ENCODE measurements around the gene FKBP9. TPM values are rescaled to one million over a fixed set of nuclear protein-coding genes. Genes with fewer than 3 reads are reported as not detected.
A peak's percentile ranks its signal among the peaks of the same experiment; 100 is the strongest.

Gene FKBP9
- total and polyA plus RNA-seq, 2 of the 8 experiments (the other 6 are each of a cell fraction or from before 2014, with no cell fraction given), result 7.2 to 10.1 TPM

DNA sequence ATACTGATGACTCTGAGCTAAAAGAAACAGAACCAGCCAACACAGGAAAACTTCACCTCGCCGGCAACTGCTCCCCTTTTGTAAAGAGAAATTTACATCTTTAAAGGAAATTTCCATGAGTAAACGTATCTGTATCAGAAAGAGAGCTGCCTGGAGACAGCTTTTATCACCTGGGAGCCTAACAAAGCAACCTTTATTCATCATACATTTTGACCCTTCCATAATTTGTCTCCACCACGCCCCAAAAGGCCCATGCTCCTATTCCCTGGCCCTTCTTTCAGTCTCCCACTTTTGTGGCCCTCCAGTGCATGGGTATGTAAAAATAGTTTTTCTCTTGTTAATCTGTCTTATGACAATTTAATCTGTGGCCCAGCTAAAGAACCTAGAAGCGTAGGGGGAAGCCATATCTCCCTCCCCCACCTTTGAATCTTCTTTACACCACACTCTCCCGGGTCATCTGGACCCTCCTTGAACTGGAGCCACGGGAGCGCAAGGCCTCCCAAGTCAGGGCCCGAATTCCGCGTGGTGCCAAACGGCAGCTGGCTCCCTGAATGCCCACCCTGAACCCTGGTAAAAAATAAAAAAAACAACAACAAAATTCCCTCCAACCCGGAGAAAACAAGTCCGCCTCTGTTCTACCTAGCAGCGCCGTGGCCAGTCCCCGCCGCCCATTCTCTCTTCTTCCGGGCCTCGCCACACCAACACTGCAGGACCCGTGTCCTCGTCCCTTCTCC is 15.4 kb upstream of the FKBP9 start:
- peak overlapping the region; percentile 45 to 84 for H3K4me2 ChIP-seq (ENCODE audit: insufficient read depth in 1 of 2, low read depth in 2 of 2, low read length in 2 of 2)
- no peak overlapping the region for H2BK120ac ChIP-seq (replicated peaks; ENCODE audit: low read depth, low read length)
- H3K23ac ChIP-seq (ENCODE audit: insufficient read length), result no peak overlapping the region
- H3K4ac ChIP-seq (replicated peaks; ENCODE audit: insufficient read length, low read depth, low read length), result no peak overlapping the region
- H3K36me3 ChIP-seq (ENCODE audit: control insufficient read depth in 2 of 4, insufficient read depth in 4 of 4, low read length in 3 of 4), result no peaks in the 10 kb centered on the region
- no peaks in the 10 kb centered on the region for H3K79me2 ChIP-seq (ENCODE audit: control insufficient read depth in 1 of 2, insufficient read depth in 2 of 2, low read length in 2 of 2)
- no peak overlapping the region for H2AK5ac ChIP-seq (ENCODE audit: low read depth, low read length)
- no peak overlapping the region for H2BK12ac ChIP-seq (ENCODE audit: low read depth, low read length)
- ChIA-PET CTCF (ENCODE audit: partially characterized antibody) (interaction anchor here (1.1 to 2.5 kb wide), 6 partner anchors 8 to 180 kb away, joined by 3 to 8 read pairs (median 6); partner anchors contain the start of gene RP9), POLR2A (ENCODE audit: partially characterized antibody) (interaction anchor here (0.9 to 2.9 kb wide), 7 partner anchors 16 to 166 kb away, joined by 3 to 19 read pairs (median 4); partner anchors contain the start of genes FKBP9 and NT5C3A)
- H3K56ac ChIP-seq (replicated peaks; ENCODE audit: insufficient read length, low read depth, low read length), result no peak overlapping the region
- peak overlapping the region in 3 of 4 experiments; percentile 21 to 58 (median 31); a peak in 6 of 8 replicates for H3K4me3 ChIP-seq (ENCODE audit: extremely low read depth in 1 of 4, insufficient read depth in 2 of 4, low read depth in 3 of 4, low read length in 4 of 4)
- no peak overlapping the region for H3K14ac ChIP-seq (ENCODE audit: insufficient read length)
- WGBS, 2 experiments (ENCODE audit: extremely low coverage in 1 of 2, insufficient coverage in 1 of 2, insufficient read length in 1 of 2, insufficient replicate concordance in 2 of 2, low coverage in 1 of 2, low lambda C conversion rate in 2 of 2, missing lambda C conversion rate in 1 of 2), result 6% methylated on average over 22 of the region's 22 CpGs; no CpG with 5 or more reads in 1 of the 2 experiments
- no peak overlapping the region for H3K9ac ChIP-seq (replicated peaks in 1 of 4; ENCODE audit: extremely low read depth in 1 of 4, low read depth in 3 of 4, low read length in 3 of 4)
- no peak overlapping the region for H4K91ac ChIP-seq (replicated peaks; ENCODE audit: insufficient read length, low read length)
- peaks cover 2% of the 10 kb centered on the region; the same call in 1 of the 2 replicates for H3K23me2 ChIP-seq (ENCODE audit: low read depth, low read length)
- H3K79me1 ChIP-seq (ENCODE audit: low read depth, low read length), result no peaks in the 10 kb centered on the region
- peaks cover 4 to 18% of the 10 kb centered on the region in 2 experiments for H4K20me1 ChIP-seq (replicated peaks in 1 of 2; ENCODE audit: control insufficient read depth in 1 of 2, insufficient read depth in 2 of 2, low read length in 2 of 2)
- no peak overlapping the region for H4K8ac ChIP-seq (ENCODE audit: extremely low read depth, insufficient read depth, low read length)
- H3K9me3 ChIP-seq (ENCODE audit: insufficient read depth in 2 of 2, low read depth in 1 of 2, low read length in 1 of 2), result peaks cover 4 to 11% of the 10 kb centered on the region in 2 experiments; a peak in 2 of 4 replicates
- H2BK20ac ChIP-seq (ENCODE audit: low read length), result no peak overlapping the region
- H3K4me1 ChIP-seq (replicated peaks in 1 of 4; ENCODE audit: control insufficient read depth in 3 of 4, insufficient read depth in 4 of 4, low read length in 3 of 4), result peaks cover 0 to 8% (median 2%) of the 10 kb centered on the region in 4 experiments; a peak in 6 of 7 replicates
- peaks cover 55 to 89% (median 81%) of the 10 kb centered on the region in 4 experiments for H3K27me3 ChIP-seq (replicated peaks in 1 of 4; ENCODE audit: control insufficient read depth in 3 of 4, extremely low read depth in 1 of 4, insufficient read depth in 3 of 4, low read length in 3 of 4)
- DNase-seq (ENCODE audit: low read depth in 1 of 2, low spot score in 2 of 2), result no peak
- H4K5ac ChIP-seq (ENCODE audit: insufficient read length, low read depth, low read length), result no peak overlapping the region
- no peak overlapping the region for H2AFZ ChIP-seq (ENCODE audit: low read length)
- no peak overlapping the region for H2BK5ac ChIP-seq (ENCODE audit: low read depth, low read length)
- no peak overlapping the region for H2BK15ac ChIP-seq (ENCODE audit: low read length)
- no peak for FAIRE-seq
- H3K27ac ChIP-seq (ENCODE audit: low read depth, low read length), result no peak overlapping the region
- no peak overlapping the region for H3K18ac ChIP-seq (ENCODE audit: extremely low read depth, low read length)
- no peak for TF ChIP-seq CTBP2 (IDR thresholded peaks at IDR 0.05; ENCODE audit: borderline replicate concordance, insufficient read depth, insufficient read length, low read length)
- no peak for TF ChIP-seq SP2 (IDR thresholded peaks at IDR 0.05; ENCODE audit: low read length)
- TF ChIP-seq TAF1 (IDR thresholded peaks at IDR 0.05; ENCODE audit: low read depth, low read length), result no peak
- TF ChIP-seq ASH2L (IDR thresholded peaks at IDR 0.05; ENCODE audit: low read length), result no peak
- peak; percentile 38 for TF ChIP-seq RNF2 (IDR thresholded peaks at IDR 0.05; ENCODE audit: borderline replicate concordance, low read depth, low read length, missing control alignments, poor library complexity, severe bottlenecking)

Data from H1 (cell line).